Measurements from ENCODE around the gene L1CAM.

Gene L1CAM

DNA sequence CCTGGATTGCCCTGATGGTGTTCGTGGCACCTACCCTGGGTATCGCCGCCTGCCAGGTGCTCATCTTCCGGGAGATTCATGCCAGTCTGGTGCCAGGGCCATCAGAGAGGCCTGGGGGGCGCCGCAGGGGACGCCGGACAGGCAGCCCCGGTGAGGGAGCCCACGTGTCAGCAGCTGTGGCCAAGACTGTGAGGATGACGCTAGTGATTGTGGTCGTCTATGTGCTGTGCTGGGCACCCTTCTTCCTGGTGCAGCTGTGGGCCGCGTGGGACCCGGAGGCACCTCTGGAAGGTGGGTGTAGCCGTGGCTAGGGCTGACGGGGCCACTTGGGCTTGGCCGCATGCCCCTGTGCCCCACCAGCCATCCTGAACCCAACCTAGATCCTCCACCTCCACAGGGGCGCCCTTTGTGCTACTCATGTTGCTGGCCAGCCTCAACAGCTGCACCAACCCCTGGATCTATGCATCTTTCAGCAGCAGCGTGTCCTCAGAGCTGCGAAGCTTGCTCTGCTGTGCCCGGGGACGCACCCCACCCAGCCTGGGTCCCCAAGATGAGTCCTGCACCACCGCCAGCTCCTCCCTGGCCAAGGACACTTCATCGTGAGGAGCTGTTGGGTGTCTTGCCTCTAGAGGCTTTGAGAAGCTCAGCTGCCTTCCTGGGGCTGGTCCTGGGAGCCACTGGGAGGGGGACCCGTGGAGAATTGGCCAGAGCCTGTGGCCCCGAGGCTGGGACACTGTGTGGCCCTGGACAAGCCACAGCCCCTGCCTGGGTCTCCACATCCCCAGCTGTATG, 20.3 kb upstream of the L1CAM start:
- no peak for TF ChIP-seq SIN3A (IDR thresholded peaks at IDR 0.05; ENCODE audit: borderline replicate concordance, insufficient read depth, low read length)
- no peak for TF ChIP-seq POLR2AphosphoS5 (IDR thresholded peaks at IDR 0.05; ENCODE audit: low read depth, low read length)
- TF ChIP-seq, protein P1, sequence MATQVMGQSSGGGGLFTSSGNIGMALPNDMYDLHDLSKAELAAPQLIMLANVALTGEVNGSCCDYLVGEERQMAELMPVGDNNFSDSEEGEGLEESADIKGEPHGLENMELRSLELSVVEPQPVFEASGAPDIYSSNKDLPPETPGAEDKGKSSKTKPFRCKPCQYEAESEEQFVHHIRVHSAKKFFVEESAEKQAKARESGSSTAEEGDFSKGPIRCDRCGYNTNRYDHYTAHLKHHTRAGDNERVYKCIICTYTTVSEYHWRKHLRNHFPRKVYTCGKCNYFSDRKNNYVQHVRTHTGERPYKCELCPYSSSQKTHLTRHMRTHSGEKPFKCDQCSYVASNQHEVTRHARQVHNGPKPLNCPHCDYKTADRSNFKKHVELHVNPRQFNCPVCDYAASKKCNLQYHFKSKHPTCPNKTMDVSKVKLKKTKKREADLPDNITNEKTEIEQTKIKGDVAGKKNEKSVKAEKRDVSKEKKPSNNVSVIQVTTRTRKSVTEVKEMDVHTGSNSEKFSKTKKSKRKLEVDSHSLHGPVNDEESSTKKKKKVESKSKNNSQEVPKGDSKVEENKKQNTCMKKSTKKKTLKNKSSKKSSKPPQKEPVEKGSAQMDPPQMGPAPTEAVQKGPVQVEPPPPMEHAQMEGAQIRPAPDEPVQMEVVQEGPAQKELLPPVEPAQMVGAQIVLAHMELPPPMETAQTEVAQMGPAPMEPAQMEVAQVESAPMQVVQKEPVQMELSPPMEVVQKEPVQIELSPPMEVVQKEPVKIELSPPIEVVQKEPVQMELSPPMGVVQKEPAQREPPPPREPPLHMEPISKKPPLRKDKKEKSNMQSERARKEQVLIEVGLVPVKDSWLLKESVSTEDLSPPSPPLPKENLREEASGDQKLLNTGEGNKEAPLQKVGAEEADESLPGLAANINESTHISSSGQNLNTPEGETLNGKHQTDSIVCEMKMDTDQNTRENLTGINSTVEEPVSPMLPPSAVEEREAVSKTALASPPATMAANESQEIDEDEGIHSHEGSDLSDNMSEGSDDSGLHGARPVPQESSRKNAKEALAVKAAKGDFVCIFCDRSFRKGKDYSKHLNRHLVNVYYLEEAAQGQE (IDR thresholded peaks at IDR 0.05; ENCODE audit: insufficient read depth in 1 of 2, low read depth in 2 of 2, low read length in 2 of 2): no peak
- TF ChIP-seq FOXP2 (optimal IDR thresholded peaks at IDR 0.05; ENCODE audit: borderline replicate concordance, extremely low read depth, extremely low read length, insufficient read depth): no peak
- TF ChIP-seq TAF1 (IDR thresholded peaks at IDR 0.05; ENCODE audit: borderline replicate concordance, insufficient read depth, low read length): no peak

DNA sequence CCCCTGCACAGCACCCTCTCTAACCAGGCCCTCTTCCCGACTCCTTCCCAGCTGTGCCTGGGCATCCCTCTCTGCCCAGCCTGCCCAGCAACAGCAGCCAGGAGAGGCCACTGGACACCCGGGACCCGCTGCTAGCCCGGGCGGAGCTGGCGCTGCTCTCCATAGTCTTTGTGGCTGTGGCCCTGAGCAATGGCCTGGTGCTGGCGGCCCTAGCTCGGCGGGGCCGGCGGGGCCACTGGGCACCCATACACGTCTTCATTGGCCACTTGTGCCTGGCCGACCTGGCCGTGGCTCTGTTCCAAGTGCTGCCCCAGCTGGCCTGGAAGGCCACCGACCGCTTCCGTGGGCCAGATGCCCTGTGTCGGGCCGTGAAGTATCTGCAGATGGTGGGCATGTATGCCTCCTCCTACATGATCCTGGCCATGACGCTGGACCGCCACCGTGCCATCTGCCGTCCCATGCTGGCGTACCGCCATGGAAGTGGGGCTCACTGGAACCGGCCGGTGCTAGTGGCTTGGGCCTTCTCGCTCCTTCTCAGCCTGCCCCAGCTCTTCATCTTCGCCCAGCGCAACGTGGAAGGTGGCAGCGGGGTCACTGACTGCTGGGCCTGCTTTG, 19.6 kb upstream of the L1CAM start:
- TF ChIP-seq TAF1 (IDR thresholded peaks at IDR 0.05; ENCODE audit: borderline replicate concordance, insufficient read depth, low read length) (no peak), FOXP2 (optimal IDR thresholded peaks at IDR 0.05; ENCODE audit: borderline replicate concordance, extremely low read depth, extremely low read length, insufficient read depth) (no peak), POLR2AphosphoS5 (IDR thresholded peaks at IDR 0.05; ENCODE audit: low read depth, low read length) (no peak), SIN3A (IDR thresholded peaks at IDR 0.05; ENCODE audit: borderline replicate concordance, insufficient read depth, low read length) (no peak)
- TF ChIP-seq, protein P1 (IDR thresholded peaks at IDR 0.05; ENCODE audit: insufficient read depth in 1 of 2, low read depth in 2 of 2, low read length in 2 of 2): no peak

DNA sequence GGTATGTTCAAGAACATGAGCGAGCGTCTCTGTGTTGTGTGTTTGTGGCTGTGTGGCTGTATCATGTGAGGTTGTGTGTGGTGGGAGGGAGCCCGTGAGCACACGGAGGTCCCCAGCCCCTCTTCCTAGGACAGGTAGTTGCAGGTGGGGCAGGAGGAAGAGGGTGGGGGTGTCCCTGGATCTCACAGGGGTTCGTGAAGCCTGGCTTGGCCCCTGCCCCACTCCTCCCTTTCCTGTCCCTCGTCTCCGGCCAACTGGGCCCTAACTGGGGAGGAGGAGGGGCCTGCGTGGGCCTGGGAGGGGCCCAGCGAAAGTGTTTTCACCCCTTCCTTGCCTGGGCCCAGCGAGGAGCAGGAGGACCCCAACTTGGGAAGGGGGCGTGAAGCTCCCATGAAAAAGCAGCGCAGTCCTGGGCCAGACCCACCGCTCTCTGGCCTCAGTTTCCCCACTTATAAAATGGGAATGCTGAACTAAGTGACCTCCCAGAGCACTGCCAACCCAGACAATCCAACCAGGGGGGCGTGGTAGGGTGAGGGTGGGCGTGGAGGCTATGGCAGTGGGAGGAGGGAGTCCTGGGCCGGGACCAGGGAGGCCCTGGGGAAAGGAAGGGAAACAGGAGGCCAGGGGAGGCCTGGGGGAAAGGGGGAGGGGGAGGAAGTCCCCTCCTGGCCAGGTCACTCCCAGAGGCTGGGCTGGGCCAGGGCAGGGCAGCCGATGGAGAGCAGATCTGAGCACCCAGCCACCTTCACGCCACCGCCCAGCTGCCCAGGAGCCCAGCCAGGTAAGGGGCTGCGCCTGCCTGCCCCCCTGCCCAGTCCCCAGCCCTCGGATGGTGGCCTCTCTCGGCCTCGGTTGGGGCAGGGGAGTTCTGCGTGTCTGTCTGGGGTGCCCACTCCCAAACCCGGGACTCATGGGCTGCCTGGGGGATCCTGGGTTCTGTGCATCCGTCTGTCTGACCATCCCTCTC, 18.3 kb upstream of the L1CAM start, which contains the start of gene AVPR2:
AVPR2 (plus strand) TSS at position 683 of the 967 bp plus-strand sequence. CDS start 473 bp downstream, outside the sequence.
- TF ChIP-seq POLR2AphosphoS5 (IDR thresholded peaks at IDR 0.05; ENCODE audit: low read depth, low read length) (no peak), SIN3A (IDR thresholded peaks at IDR 0.05; ENCODE audit: borderline replicate concordance, insufficient read depth, low read length) (no peak), FOXP2 (optimal IDR thresholded peaks at IDR 0.05; ENCODE audit: borderline replicate concordance, extremely low read depth, extremely low read length, insufficient read depth) (no peak), TAF1 (IDR thresholded peaks at IDR 0.05; ENCODE audit: borderline replicate concordance, insufficient read depth, low read length) (no peak)
- TF ChIP-seq, protein P1 (IDR thresholded peaks at IDR 0.05; ENCODE audit: insufficient read depth in 1 of 2, low read depth in 2 of 2, low read length in 2 of 2): no peak

DNA sequence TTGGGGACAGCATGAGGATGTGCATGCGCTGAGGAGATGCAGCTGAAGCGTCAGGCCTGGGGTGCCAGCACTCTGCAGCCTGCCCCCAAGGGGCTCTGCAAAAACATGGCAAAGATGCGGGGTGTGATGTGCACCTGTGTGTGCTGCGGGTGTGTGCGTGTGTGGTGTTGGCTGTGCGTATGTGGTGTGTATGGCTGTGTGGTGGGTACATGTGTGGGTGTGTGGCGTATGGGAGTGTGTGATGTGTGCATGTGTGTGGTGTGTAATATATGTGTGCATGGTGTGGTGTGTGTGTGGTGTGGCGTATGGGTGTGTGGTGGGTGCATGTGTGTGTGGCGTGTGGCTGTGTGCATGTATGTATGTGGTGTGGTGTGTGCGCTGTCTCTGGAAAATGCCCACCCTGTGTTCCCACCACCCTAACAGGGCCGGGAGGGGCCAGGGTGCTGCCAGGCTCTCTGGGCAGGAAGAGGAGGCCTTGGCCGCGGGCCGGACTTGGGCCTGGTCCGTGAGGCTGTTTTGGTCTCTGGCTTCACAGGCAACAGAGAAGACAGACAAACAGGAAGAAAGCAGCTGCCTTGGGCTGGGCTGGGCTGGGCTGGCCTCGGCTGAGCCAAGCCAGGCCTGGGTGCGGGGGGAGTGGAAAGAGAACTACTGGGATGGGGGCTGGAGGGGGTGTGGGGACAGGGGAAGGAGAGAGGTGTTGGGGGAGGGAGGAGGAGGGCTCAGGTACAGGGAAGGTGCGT, 17.4 kb upstream of the L1CAM start:
- TF ChIP-seq TAF1 (IDR thresholded peaks at IDR 0.05; ENCODE audit: borderline replicate concordance, insufficient read depth, low read length): no peak
- TF ChIP-seq SIN3A (IDR thresholded peaks at IDR 0.05; ENCODE audit: borderline replicate concordance, insufficient read depth, low read length): no peak
- no peak for TF ChIP-seq POLR2AphosphoS5 (IDR thresholded peaks at IDR 0.05; ENCODE audit: low read depth, low read length)
- TF ChIP-seq, protein P1 (IDR thresholded peaks at IDR 0.05; ENCODE audit: insufficient read depth in 1 of 2, low read depth in 2 of 2, low read length in 2 of 2): no peak
- no peak for TF ChIP-seq FOXP2 (optimal IDR thresholded peaks at IDR 0.05; ENCODE audit: borderline replicate concordance, extremely low read depth, extremely low read length, insufficient read depth)
